Measurements from ENCODE around the gene SHISA8.

The SHISA8 gene

DNA sequence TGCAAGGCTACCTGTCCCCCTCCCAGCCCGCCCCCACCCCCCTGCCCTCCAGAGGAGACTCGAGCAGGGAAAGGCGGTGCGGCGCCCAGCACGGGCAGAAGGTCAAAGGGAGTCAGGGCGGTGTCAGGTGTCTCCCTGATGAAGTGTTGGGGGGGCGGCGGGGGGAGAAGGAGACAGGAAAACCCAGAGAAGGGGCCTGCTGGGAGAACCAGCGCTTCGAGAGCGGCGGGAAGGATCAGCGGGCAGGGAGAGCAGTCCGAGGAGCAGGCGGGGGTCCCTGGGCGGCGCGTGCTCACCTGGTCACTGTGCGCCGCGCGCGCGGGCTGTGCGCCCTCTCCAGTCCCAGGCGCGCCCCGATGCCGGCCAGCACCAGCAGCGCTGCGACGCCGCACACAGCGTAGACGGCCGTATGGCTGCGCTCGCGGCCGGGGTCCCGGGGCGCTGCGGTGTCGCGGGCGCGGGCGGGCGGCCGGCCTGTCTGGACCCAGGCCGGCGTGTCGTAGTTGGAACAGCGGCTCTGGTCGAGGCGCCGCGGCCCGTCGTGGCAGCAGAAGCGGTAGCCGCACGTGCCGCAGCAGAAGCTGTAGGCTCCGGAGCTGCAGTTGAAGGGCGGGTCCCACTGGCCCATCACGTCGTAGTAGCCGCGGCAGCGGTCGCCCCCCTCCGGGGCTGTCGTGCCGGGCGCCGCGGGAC is 886 bp downstream of the SHISA8 start:
- no peak for DNase-seq

GRCh38 chr22:41913040-41913719 is 1.7 kb downstream of the SHISA8 start:
- no peak for DNase-seq

DNA sequence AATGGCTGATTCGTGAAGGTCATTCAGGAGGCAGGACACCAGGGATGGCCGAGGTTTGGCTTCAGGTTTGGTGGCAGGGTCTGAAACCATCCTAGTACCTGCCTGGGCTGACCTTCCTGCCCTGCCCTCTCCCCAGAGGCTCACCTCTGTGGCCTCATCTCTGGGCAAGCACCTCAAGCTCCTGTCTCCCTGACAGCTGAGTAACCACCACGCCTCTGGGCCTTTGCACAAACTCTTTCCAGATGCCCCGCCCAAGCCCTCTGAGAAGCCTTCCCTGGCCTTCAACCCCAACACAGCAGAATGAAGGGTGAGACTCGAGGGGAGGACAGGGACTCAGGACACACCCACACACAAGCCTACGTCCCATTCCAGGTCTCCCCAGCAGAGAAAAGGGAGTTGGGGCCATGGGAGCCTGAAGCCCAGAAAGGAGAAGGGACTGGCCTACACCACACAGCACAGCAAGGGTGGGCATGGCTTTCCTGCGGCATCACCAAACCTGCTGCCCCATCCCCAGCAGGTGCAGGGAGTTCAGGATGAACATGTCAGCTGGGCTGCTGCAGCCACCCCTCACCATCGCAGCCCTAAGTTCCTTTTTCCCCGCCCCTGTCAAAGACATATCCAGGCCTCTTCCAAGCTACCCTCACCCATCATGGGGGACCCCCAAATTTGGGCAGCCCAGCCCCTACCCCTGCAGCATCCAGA is 2.4 kb downstream of the SHISA8 start:
- no peak for DNase-seq

DNA sequence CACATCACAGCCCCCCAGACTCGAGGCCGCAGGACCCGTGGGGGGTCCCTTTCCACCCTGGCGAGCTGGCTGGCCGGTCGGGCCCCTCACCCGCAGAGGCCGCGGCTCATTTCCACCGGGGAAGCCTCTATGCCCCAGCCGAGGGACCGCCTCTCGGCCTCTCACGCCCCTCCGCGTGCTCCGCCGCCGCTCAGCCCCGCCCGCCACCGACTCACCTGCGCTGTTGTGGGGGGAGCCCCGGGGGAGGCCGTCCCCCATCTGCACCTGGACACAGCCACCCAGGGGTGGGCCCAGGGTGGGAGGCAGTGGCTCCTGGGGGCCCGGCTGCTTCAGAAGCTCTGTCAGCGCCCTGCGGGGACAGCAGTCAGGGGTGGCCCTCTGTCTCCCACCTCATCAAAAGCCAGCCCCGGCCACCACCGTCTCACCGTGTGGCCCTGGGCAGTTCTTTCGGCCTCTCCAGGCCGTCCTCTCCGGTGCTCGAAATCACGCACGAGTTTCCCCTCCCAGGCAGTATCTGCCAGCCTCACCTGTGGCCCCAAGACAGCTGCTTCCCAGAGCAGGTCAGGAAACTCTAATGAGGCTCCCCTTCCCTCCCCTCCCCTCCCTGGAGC is 3.8 kb downstream of the SHISA8 start:
- no peak for DNase-seq

- no peak for DNase-seq
Observed at GRCh38 chr22:41910050-41911000, 4.5 kb downstream of the SHISA8 start.

DNA sequence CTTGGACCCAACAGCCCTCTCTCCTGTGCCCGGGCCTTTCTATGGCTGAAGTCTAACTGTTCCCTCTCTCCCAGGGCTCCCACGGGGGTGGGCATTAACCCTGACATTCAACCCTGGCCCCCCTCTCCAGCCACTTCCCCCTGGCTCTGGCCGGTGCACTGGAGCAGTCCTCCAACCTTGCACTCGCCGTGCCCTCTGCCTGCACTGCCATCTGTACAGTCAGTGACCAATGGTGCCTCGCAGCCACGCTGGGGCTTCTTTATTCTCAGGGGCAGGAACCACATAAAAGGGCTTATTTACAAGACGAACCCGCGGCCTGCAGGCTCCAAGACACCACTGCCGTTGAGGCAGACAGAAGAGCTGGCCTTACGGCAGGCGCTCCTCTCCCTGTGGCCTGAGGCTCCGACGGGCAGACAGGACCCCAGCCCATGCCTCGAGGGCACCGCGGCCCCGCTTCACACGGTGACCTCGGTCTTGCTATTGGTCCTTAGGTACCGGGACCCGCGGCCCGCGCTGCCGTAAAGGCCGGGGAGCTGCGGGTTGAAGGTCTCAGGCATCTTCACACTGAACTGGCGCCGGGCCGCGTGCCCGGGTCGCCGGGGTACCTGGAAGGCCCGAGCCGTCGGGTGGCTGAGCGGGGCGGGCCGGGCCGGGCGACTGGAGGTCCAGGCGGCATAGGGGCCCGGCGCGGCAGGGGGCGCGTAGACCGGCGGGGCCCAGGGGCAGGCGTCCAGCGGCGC is 5.4 kb downstream of the SHISA8 start:
- no peak for DNase-seq

- DNase-seq, result no peak
Observed at GRCh38 chr22:41908411-41909309, 6.2 kb downstream of the SHISA8 start.

GRCh38 chr22:41907436-41908401 is 7.2 kb downstream of the SHISA8 start:
- DNase-seq, result no peak

GRCh38 chr22:41906822-41907221 is 8.1 kb downstream of the SHISA8 start:
- DNase-seq, result no peak

DNA sequence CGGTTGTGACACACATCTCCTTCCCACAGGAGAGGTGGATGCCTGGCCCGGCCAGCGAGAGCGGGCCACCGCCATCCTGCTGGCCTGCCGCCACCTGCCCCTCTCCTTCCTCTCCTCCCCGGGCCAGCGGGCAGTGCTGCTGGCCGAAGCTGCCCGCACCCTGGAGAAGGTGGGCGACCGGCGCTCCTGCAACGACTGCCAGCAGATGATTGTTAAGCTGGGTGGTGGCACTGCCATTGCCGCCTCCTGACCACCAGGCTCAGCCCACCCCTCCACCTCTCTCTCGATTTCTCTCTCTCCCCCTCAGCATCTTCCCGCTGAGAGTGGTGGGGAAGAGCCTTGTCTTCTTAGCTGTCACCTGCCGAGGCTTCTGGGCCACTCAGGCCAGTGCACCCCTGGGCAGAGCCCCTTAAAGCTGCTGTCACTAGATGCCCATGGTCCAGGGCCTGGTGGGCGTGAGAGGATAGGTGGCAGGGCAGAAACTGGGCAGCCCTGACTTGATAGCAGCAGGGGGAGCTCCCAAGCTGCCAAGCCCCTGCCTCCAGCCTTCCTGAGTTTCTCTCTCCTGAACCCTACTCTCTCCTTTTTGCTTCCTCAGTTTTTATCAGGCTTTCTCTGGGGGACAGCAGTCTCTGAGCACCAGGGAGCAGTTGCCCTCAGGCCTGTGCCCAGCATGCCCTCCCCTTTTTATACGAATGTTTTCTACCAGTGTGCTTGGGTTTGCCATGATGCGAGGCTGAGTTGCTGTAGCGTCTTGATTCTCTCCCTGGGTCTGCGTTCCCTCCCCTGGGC is 9.3 kb downstream of the SHISA8 start:
- DNase-seq, result no peak

GRCh38 chr22:41904450-41905410 is 10.1 kb downstream of the SHISA8 start:
- DNase-seq, result no peak

DNA sequence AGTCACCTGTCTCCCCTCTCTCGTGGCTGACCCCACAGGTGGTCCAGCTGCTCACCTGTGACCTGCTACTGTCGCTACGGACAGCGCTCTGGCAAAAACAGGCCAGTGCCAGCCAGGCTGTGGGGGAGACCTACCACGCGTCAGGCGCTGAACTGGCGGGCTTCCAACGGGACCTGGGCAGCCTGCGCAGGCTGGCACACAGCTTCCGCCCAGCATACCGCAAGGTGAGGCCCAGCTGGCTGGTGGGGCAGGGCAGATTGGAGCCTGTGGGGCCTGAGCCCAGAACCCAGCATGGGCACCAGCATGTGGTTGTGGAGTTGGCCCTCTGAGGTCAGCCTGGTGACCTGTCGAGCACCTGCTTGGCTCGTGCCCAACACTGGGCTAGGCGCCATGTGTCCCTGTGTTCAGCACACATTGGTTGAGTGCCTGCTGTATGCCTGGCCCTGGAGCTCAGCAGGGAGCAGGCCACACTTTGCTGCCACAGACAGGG is 11.9 kb downstream of the SHISA8 start:
- no peak for DNase-seq

DNA sequence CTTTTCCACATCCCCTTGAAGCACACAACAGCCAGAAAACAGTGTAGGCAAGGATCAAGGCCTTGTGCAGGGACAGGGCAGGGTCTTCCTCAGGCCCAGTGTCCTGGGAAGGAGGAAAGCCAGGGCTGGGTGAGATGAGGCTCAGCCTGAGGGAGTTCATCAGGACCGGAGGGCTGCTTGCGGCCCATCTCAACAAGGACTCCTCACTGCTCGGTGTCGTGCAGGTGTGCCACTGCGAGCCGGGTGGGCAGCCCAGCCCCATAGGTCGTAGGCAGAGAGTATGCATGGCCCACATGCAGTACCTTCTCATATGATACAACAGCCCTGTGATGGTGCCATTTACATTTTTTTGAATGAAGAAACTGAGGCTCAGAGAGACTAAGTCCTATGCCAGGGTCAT is 12.9 kb downstream of the SHISA8 start:
- DNase-seq, result no peak

- no peak for DNase-seq
Observed at GRCh38 chr22:41900652-41901312, 14.1 kb downstream of the SHISA8 start.

- no peak for DNase-seq
Observed at GRCh38 chr22:41899992-41900651, 14.8 kb downstream of the SHISA8 start.

DNA sequence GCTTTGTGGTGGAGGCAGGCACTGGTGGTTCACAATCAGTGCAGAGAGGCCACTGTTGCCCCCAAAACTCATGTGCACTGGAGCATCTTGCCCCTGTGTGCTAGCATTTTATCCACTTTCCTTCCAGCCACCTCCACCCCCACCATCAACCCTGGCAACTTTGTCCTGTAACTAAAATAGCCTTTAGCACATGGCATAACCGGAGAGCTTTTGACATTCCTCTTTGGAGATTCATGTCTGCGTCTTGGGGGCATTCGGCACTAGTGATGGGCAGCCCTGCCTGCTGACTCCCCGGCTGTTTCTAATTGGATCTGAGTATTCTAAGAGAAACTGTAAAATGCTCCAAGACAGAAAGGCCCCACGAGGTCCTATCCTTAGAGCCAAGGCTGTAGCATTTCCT is 15.8 kb downstream of the SHISA8 start:
- no peak for DNase-seq
